SH-SY5Y (cell line): ENCODE measurements around the gene SVEP1.

Source experiments
- GATA2 ChIP-seq: IDR thresholded peaks from 2 replicates; pipeline ENCODE4 v1.6.1; 2011; ENCODE audit warnings: mild to moderate bottlenecking, low read depth, low read length
- GATA3 ChIP-seq: IDR thresholded peaks from 2 replicates; pipeline ENCODE4 v1.6.1; 2011; ENCODE audit warnings: low read depth, mild to moderate bottlenecking, low read length, moderate library complexity

GRCh38 chr9:110573305-110573704 is 6.2 kb downstream of the SVEP1 start:
- TF ChIP-seq GATA2: no peak
- no peak for TF ChIP-seq GATA3
